ENCODE results near the gene RABEP2. TPM values are rescaled to one million over a fixed set of nuclear protein-coding genes. Genes with fewer than 3 reads are reported as not detected.

Gene RABEP2
- total RNA-seq, 1 experiment from 2014 or later: 17.5 TPM

DNA sequence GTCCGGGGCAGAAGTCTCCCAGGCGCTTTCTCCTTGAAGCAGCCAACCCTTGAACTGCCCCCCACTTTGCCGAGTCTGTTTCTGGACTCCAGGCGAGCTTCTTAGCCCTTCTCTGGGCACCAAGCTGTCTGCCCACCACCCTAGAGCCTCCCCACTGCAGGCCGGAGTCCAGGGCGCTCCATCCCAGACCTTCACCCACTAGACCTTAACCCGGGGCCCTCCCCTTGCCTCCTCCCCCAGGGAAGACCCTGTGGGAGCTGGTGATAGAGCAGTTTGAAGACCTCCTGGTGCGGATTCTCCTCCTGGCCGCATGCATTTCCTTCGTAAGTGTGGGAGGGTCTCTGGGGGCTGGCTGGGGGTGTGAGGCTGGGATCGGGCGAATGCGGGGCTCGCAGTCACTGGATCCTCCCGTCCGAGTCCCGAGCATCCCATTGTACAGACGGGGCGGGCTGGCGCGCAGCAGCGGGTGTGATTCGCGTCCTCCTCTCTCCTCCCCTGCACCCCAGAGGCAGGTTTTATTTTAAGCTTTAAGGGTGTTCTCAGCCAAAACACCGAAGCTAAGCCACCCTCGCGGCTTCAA, 45.7 kb downstream of the RABEP2 start:
- H2BK20ac ChIP-seq (ENCODE audit: low read depth, low read length, poor library complexity, severe bottlenecking): no peak overlapping the region
- H3K27ac Mint-ChIP-seq: peak overlapping the region in 2 of 3 experiments; percentile 32 to 95; a peak in 4 of 7 replicates
- peak overlapping the region; percentile 35 for H3K18ac ChIP-seq (ENCODE audit: insufficient read length, low read depth, low read length)
- no peak overlapping the region for H4K91ac ChIP-seq (ENCODE audit: insufficient read length, low read depth, low read length)
- no peak overlapping the region for H3K23ac ChIP-seq (ENCODE audit: insufficient read length, low read depth, low read length)
- peaks cover 18% of the 10 kb centered on the region for H3K27me3 Mint-ChIP-seq (ENCODE audit: low read depth)
- H3K27ac ChIP-seq (ENCODE audit: insufficient read length, low read depth, low read length): no peak overlapping the region
- H3K79me2 ChIP-seq (ENCODE audit: insufficient read depth, low read length): no peaks in the 10 kb centered on the region
- H3T11ph ChIP-seq (ENCODE audit: low read length): no peak overlapping the region
- H4K8ac ChIP-seq (replicated peaks; ENCODE audit: insufficient read length, low read depth, low read length): no peak overlapping the region
- H3K4me3 Mint-ChIP-seq: peak overlapping the region; percentile 87 to 95
- H3K4me1 ChIP-seq (ENCODE audit: insufficient read depth, low read length): peaks cover 6% of the 10 kb centered on the region; the same call in 1 of the 2 replicates
- peaks cover 4 to 8% (median 7%) of the 10 kb centered on the region in 3 experiments for H3K36me3 Mint-ChIP-seq (ENCODE audit: insufficient read depth in 1 of 3, low read depth in 3 of 3)
- H3K9me3 ChIP-seq (ENCODE audit: control insufficient read depth, low read depth, low read length): no peaks in the 10 kb centered on the region
- no peak for DNase-seq
- H3K4me2 ChIP-seq (ENCODE audit: insufficient read depth, insufficient read length, low read length): peak overlapping the region; percentile 64
- H3K14ac ChIP-seq (ENCODE audit: insufficient read depth, low read length): peak overlapping the region; percentile 75; the same call in 1 of the 2 replicates
- WGBS (ENCODE audit: extremely low coverage, insufficient read length, low lambda C conversion rate): no CpG with 5 or more reads among the region's 27 CpGs
- no peaks in the 10 kb centered on the region for H4K20me1 ChIP-seq (ENCODE audit: control insufficient read depth, insufficient read depth, insufficient read length)
- no peak overlapping the region for H4K5ac ChIP-seq (ENCODE audit: insufficient read length, low read depth, low read length)
- TF ChIP-seq, protein P1, sequence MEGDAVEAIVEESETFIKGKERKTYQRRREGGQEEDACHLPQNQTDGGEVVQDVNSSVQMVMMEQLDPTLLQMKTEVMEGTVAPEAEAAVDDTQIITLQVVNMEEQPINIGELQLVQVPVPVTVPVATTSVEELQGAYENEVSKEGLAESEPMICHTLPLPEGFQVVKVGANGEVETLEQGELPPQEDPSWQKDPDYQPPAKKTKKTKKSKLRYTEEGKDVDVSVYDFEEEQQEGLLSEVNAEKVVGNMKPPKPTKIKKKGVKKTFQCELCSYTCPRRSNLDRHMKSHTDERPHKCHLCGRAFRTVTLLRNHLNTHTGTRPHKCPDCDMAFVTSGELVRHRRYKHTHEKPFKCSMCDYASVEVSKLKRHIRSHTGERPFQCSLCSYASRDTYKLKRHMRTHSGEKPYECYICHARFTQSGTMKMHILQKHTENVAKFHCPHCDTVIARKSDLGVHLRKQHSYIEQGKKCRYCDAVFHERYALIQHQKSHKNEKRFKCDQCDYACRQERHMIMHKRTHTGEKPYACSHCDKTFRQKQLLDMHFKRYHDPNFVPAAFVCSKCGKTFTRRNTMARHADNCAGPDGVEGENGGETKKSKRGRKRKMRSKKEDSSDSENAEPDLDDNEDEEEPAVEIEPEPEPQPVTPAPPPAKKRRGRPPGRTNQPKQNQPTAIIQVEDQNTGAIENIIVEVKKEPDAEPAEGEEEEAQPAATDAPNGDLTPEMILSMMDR (conservative IDR thresholded peaks at IDR 0.05): no peak
- H3K79me1 ChIP-seq (ENCODE audit: insufficient read depth, low read depth, low read length, poor library complexity, severe bottlenecking): no peaks in the 10 kb centered on the region
- peaks cover 33 to 68% of the 10 kb centered on the region in 2 experiments for H3K4me1 Mint-ChIP-seq
- no peak overlapping the region for H3K4ac ChIP-seq (ENCODE audit: low read depth, low read length)
- H3K23me2 ChIP-seq (ENCODE audit: insufficient read length, low read depth, low read length, poor library complexity, severe bottlenecking): peaks cover 11% of the 10 kb centered on the region
- H2AK5ac ChIP-seq (ENCODE audit: insufficient read length, low read length): no peak overlapping the region
- no peak overlapping the region for H2AFZ ChIP-seq (ENCODE audit: low read length)
- peaks cover 6% of the 10 kb centered on the region; the same call in 1 of the 2 replicates for H3K27me3 ChIP-seq (ENCODE audit: insufficient read depth, low read length)
- H3K9ac ChIP-seq (ENCODE audit: extremely low read depth, insufficient read length, low read length): peak overlapping the region; percentile 63
- no peak overlapping the region for H2BK5ac ChIP-seq (ENCODE audit: insufficient read length, low read length)
- H2BK15ac ChIP-seq (ENCODE audit: low read depth, low read length): no peak overlapping the region
- no peaks in the 10 kb centered on the region; a peak in 1 of 5 replicates for H3K9me3 Mint-ChIP-seq
- no peak overlapping the region for H2BK120ac ChIP-seq (ENCODE audit: low read depth, low read length, poor library complexity, severe bottlenecking)
- no peak overlapping the region for H3K56ac ChIP-seq (ENCODE audit: insufficient read length, low read depth, low read length)
- no peak overlapping the region for H2BK12ac ChIP-seq (ENCODE audit: insufficient read length, low read depth, low read length)
